Fibroblast of the aortic adventitia (primary cell): Measurements from ENCODE around the gene NRDC. TPM values are rescaled to one million over a fixed set of nuclear protein-coding genes. Genes with fewer than 3 reads are reported as not detected.
"Not testable (repeated sequence)": the region's sequence is repeated elsewhere in the genome, so short reads cannot be mapped to it uniquely, and the experiment has no call there.

ENCODE experiments used
- DNase-seq: peaks from one replicate; pipeline ENCODE4 v3.0.0-alpha.2; 2010; ENCODE audit warnings: low read depth
- H3K4me3 ChIP-seq: 2 replicates; pipeline ENCODE4 v1.5.1; 2011; ENCODE audit warnings: low read depth, mild to moderate bottlenecking, control low read depth, low read length, moderate library complexity
- CTCF ChIP-seq: IDR thresholded peaks from 2 replicates; pipeline ENCODE4 v1.5.1; 2011; ENCODE audit warnings: mild to moderate bottlenecking, low read length, control low read depth, inconsistent platforms; ENCODE audit not compliant: insufficient read depth
- total RNA-seq: library from RNA; depleted of rRNA; stranded (reverse); fragments of >200 nt; gene quantifications from 2 replicates; pipeline ENCODE4 v1.2.3, GENCODE V29; 2012; ENCODE audit warnings: low replicate concordance

NRDC gene
- total RNA-seq, 1 donor: 73.8 TPM

GRCh38 chr1:51833700-51834099, 44.8 kb downstream of the NRDC start:
- DNase-seq: no peak
- no peak overlapping the region for H3K4me3 ChIP-seq
- TF ChIP-seq CTCF: no peak

- DNase-seq: no peak
- TF ChIP-seq CTCF: no peak
- no peak overlapping the region for H3K4me3 ChIP-seq
Observed at GRCh38 chr1:51829058-51829457, 49.5 kb downstream of the NRDC start.

- peak; percentile 11 for DNase-seq
- no peak overlapping the region for H3K4me3 ChIP-seq
- no peak for TF ChIP-seq CTCF
Observed at GRCh38 chr1:51819810-51820209, 58.7 kb downstream of the NRDC start.

GRCh38 chr1:51819021-51819420, 59.5 kb downstream of the NRDC start:
- DNase-seq: not testable (repeated sequence)

GRCh38 chr1:51818487-51818886, 60.0 kb downstream of the NRDC start:
- H3K4me3 ChIP-seq: no peak overlapping the region
- no peak for DNase-seq
- TF ChIP-seq CTCF: no peak

More at GRCh38 chr1:51819021-51819420, 59.5 kb downstream of the NRDC start:
- not testable (repeated sequence) for H3K4me3 ChIP-seq

GRCh38 chr1:51814513-51814912, 64.0 kb downstream of the NRDC start:
- TF ChIP-seq CTCF: no peak
- DNase-seq: no peak
- H3K4me3 ChIP-seq: no peak overlapping the region

GRCh38 chr1:51799372-51799771, 79.2 kb downstream of the NRDC start:
- TF ChIP-seq CTCF: no peak
- H3K4me3 ChIP-seq: no peak overlapping the region
- no peak for DNase-seq
